ENCODE data around the gene PLA2G7. TPM values are rescaled to one million over a fixed set of nuclear protein-coding genes. Genes with fewer than 3 reads are reported as not detected.
"Not testable (repeated sequence)": the region's sequence is repeated elsewhere in the genome, so short reads cannot be mapped to it uniquely, and the experiment has no call there.

The PLA2G7 gene
- total RNA-seq, 1 donor from 2014 or later, result 0.21 TPM

GRCh38 chr6:46748940-46749503, 13.8 kb upstream of the PLA2G7 start:
- H3K27me3 Mint-ChIP-seq (ENCODE audit: unreplicated experiment), result peaks cover 1% of the 10 kb centered on the region
- H3K9me3 Mint-ChIP-seq (ENCODE audit: unreplicated experiment), result no peaks in the 10 kb centered on the region
- H3K4me1 Mint-ChIP-seq (ENCODE audit: unreplicated experiment), result no peaks in the 10 kb centered on the region
- no peak overlapping the region for H3K27ac Mint-ChIP-seq (ENCODE audit: unreplicated experiment)
- H3K4me3 Mint-ChIP-seq (ENCODE audit: unreplicated experiment), result no peak overlapping the region
- H3K36me3 Mint-ChIP-seq (ENCODE audit: low read depth, unreplicated experiment), result no peaks in the 10 kb centered on the region
- DNase-seq (ENCODE audit: low spot score), result no peak
- no peak for TF ChIP-seq CTCF (IDR thresholded peaks at IDR 0.05; ENCODE audit: unreplicated experiment)

DNA sequence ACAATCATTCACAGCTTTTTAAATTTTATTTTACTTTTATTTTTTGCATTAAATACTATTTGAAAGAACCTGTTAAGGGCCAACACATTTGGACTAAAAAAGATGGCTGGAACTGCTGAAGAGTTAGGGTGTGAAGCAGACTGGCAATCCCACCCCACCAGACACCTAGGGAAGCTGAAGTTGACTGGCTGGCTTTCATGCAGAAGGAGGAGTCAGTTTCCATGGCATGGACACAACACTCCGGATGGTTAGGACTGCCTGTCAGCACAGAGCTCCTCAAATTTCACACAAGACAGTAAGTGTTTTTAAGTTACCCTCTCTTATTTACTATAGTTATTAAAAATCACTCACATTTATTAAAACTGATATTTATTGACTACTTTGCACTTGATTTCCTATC, 11.5 kb upstream of the PLA2G7 start, which contains the start of gene ANKRD66:
ANKRD66 (plus strand) TSS at position 238 of the 400 bp plus-strand sequence. CDS start 5,016 bp downstream, outside the sequence.
- Mint-ChIP-seq H3K36me3 (ENCODE audit: low read depth, unreplicated experiment) (no peaks in the 10 kb centered on the region), H3K4me3 (ENCODE audit: unreplicated experiment) (no peak within 1 kb of the TSS), H3K27ac (ENCODE audit: unreplicated experiment) (no peak within 1 kb of the TSS), H3K4me1 (ENCODE audit: unreplicated experiment) (no peaks in the 10 kb centered on the region), H3K9me3 (ENCODE audit: unreplicated experiment) (no peaks in the 10 kb centered on the region), H3K27me3 (ENCODE audit: unreplicated experiment) (peaks cover 1% of the 10 kb centered on the region)
- TF ChIP-seq CTCF (IDR thresholded peaks at IDR 0.05; ENCODE audit: unreplicated experiment), result no peak
- no peak for DNase-seq (ENCODE audit: low spot score)

DNA sequence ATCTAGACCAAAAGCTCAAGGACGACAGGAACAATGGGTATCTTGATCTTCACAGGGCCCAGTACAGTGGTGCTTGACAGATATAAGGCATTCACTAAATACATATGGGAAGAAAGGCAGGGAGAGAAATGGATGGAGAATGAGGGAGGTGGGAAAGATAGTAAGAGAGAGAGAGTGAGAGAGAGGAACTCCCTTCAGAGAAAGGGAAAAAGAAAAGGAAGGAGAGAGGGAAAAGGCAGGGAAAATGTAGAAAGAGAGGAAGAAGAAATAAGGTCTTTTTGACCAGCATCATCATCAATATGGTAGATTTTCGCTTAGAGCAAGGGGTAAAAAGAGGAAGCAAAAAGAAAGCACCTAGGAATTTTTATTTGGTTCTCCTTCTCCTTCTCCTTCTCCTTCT, 10.8 kb upstream of the PLA2G7 start:
- H3K27me3 Mint-ChIP-seq (ENCODE audit: unreplicated experiment), result peaks cover 1% of the 10 kb centered on the region
- DNase-seq (ENCODE audit: low spot score), result no peak
- H3K36me3 Mint-ChIP-seq (ENCODE audit: low read depth, unreplicated experiment), result no peaks in the 10 kb centered on the region
- H3K27ac Mint-ChIP-seq (ENCODE audit: unreplicated experiment), result no peak overlapping the region
- no peak for TF ChIP-seq CTCF (IDR thresholded peaks at IDR 0.05; ENCODE audit: unreplicated experiment)
- H3K9me3 Mint-ChIP-seq (ENCODE audit: unreplicated experiment), result no peaks in the 10 kb centered on the region
- H3K4me1 Mint-ChIP-seq (ENCODE audit: unreplicated experiment), result no peaks in the 10 kb centered on the region
- H3K4me3 Mint-ChIP-seq (ENCODE audit: unreplicated experiment), result no peak overlapping the region

- not testable (repeated sequence) for H3K27ac Mint-ChIP-seq (ENCODE audit: unreplicated experiment); DNase-seq (ENCODE audit: low spot score); H3K4me1 Mint-ChIP-seq (ENCODE audit: unreplicated experiment); H3K4me3 Mint-ChIP-seq (ENCODE audit: unreplicated experiment); H3K36me3 Mint-ChIP-seq (ENCODE audit: low read depth, unreplicated experiment); H3K9me3 Mint-ChIP-seq (ENCODE audit: unreplicated experiment); H3K27me3 Mint-ChIP-seq (ENCODE audit: unreplicated experiment)
Observed at GRCh38 chr6:46744159-46744725, 9.1 kb upstream of the PLA2G7 start.

DNA sequence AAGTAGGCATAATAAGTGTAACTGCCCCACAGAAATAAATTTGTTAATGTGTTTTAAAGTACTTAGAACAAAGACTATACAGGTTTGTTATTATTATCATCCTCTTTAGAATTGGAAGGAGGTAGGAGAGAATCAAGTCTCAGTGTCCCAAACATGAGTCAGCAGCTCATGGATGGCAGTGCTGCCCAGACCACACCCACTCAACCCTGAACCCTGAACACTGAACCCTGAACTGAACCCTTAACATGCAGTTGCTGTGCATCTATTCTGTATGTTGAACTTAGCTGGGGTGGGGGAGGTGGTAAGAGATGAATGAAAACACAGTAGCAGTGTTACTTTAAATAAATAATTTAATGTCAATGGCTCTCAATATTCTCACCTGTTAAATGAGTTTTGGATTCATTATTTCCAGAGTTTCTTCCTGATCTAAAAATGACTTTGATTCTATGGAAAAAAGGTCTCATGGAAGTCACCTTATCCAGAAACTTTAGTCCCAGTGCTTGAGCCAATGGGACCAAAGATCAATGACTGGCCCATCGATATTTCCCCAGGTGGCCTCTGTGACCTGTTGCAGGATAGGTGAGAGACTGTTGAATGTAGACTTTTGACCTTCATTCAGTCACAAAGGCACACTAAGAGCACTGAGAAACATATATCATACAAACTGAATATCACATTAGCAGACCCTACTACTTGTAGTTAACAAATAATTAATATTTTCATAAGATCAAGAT, 8.4 kb upstream of the PLA2G7 start:
- Mint-ChIP-seq H3K4me1 (ENCODE audit: unreplicated experiment) (no peaks in the 10 kb centered on the region), H3K9me3 (ENCODE audit: unreplicated experiment) (no peaks in the 10 kb centered on the region), H3K36me3 (ENCODE audit: low read depth, unreplicated experiment) (no peaks in the 10 kb centered on the region), H3K27ac (ENCODE audit: unreplicated experiment) (no peak overlapping the region), H3K4me3 (ENCODE audit: unreplicated experiment) (no peak overlapping the region), H3K27me3 (ENCODE audit: unreplicated experiment) (peaks cover 1% of the 10 kb centered on the region)
- no peak for TF ChIP-seq CTCF (IDR thresholded peaks at IDR 0.05; ENCODE audit: unreplicated experiment)
- no peak for DNase-seq (ENCODE audit: low spot score)

Data from endothelial cell (in vitro differentiated cells).